ENCODE data around the gene FAN1. TPM values are rescaled to one million over a fixed set of nuclear protein-coding genes. Genes with fewer than 3 reads are reported as not detected.

Gene FAN1
- polyA plus RNA-seq, 1 of the 3 experiments (the other 2 are of a cell fraction), result 5.7 TPM

DNA sequence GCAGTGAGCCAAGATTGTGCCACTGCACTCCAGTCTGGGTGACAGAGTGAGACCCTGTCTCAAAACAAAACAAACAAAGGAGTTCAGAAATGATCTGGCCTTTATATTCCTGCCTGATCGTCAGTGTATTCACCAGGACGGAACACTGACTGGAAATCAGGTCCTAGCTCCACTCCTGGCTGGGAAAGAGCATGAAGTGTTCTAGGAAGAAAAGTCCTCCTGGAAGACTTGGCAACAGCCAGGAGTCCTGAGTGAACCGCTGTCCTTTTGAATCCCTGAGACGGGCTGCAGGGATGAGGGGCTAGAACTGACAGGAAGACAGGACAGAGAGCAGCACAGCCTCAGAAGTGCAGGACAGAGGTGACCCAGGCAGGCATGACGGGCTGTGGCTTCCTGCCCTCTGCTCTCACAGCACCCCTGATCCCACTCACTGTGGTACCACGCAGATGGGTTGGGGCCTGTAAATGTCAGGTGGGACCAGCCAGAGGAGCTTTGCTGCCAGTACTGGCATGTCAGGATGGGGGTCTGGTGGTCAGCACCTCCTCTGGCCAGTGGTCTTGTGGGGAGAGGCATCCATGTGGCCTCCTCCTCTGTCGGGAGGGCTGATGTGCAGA, 23.5 kb downstream of the FAN1 start:
- 97% methylated on average over 6 of the region's 7 CpGs for WGBS (ENCODE audit: low lambda C conversion rate)
- Histone ChIP-seq H3K36me3 (replicated peaks in 1 of 2; ENCODE audit: control insufficient read depth in 1 of 2, insufficient read depth in 2 of 2, low read length in 1 of 2) (peaks cover 17 to 59% of the 10 kb centered on the region in 2 experiments), H3K9ac (no peak overlapping the region), H3K4me2 (no peak overlapping the region), H3K9me2 (no peaks in the 10 kb centered on the region), H3K79me2 (ENCODE audit: insufficient read depth) (no peaks in the 10 kb centered on the region), H4K20me1 (ENCODE audit: insufficient read depth) (no peaks in the 10 kb centered on the region), H3K4me1 (ENCODE audit: control insufficient read depth in 1 of 2, insufficient read depth in 2 of 2, low read depth in 1 of 2, low read length in 1 of 2) (peaks cover 0 to 14% of the 10 kb centered on the region in 2 experiments; a peak in 2 of 4 replicates), H3K9me3 (no peaks in the 10 kb centered on the region), H3K27ac (ENCODE audit: low read depth in 2 of 2, low read length in 1 of 2) (no peak overlapping the region), H3K27me3 (ENCODE audit: insufficient read depth) (no peaks in the 10 kb centered on the region), H2AFZ (ENCODE audit: low read depth) (no peak overlapping the region), H3F3A (replicated peaks; ENCODE audit: insufficient read depth) (no peaks in the 10 kb centered on the region), H3K4me3 (ENCODE audit: low read depth in 2 of 2, low read length in 1 of 2) (no peak overlapping the region)
- POLR2A ChIA-PET, result no interaction called here
- CTCF ChIA-PET, result no interaction called here
- TF ChIP-seq YY1 (IDR thresholded peaks at IDR 0.05; ENCODE audit: low read depth), result no peak
- TF ChIP-seq, protein P1, sequence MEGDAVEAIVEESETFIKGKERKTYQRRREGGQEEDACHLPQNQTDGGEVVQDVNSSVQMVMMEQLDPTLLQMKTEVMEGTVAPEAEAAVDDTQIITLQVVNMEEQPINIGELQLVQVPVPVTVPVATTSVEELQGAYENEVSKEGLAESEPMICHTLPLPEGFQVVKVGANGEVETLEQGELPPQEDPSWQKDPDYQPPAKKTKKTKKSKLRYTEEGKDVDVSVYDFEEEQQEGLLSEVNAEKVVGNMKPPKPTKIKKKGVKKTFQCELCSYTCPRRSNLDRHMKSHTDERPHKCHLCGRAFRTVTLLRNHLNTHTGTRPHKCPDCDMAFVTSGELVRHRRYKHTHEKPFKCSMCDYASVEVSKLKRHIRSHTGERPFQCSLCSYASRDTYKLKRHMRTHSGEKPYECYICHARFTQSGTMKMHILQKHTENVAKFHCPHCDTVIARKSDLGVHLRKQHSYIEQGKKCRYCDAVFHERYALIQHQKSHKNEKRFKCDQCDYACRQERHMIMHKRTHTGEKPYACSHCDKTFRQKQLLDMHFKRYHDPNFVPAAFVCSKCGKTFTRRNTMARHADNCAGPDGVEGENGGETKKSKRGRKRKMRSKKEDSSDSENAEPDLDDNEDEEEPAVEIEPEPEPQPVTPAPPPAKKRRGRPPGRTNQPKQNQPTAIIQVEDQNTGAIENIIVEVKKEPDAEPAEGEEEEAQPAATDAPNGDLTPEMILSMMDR (IDR thresholded peaks at IDR 0.05), result no peak
- TF ChIP-seq SMC3 (IDR thresholded peaks at IDR 0.05; ENCODE audit: low read depth, low read length), result no peak
- TF ChIP-seq RCOR1 (IDR thresholded peaks at IDR 0.05; ENCODE audit: low read length), result no peak
- TF ChIP-seq JUND (IDR thresholded peaks at IDR 0.05), result no peak
- no peak for TF ChIP-seq TCF12 (IDR thresholded peaks at IDR 0.05)
- TF ChIP-seq, protein P2, sequence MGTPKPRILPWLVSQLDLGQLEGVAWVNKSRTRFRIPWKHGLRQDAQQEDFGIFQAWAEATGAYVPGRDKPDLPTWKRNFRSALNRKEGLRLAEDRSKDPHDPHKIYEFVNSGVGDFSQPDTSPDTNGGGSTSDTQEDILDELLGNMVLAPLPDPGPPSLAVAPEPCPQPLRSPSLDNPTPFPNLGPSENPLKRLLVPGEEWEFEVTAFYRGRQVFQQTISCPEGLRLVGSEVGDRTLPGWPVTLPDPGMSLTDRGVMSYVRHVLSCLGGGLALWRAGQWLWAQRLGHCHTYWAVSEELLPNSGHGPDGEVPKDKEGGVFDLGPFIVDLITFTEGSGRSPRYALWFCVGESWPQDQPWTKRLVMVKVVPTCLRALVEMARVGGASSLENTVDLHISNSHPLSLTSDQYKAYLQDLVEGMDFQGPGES (IDR thresholded peaks at IDR 0.05; ENCODE audit: low read depth, low read length), result no peak
- TF ChIP-seq TEAD4 (IDR thresholded peaks at IDR 0.05; ENCODE audit: borderline replicate concordance, insufficient read depth), result no peak
- no peak for TF ChIP-seq EZH2phosphoT487 (IDR thresholded peaks at IDR 0.05; ENCODE audit: borderline replicate concordance, low read depth)
- TF ChIP-seq RAD21 (IDR thresholded peaks at IDR 0.05; ENCODE audit: low read length), result no peak
- TF ChIP-seq MEF2A (IDR thresholded peaks at IDR 0.05; ENCODE audit: borderline replicate concordance, low read depth), result no peak
- TF ChIP-seq FOSL2 (IDR thresholded peaks at IDR 0.05; ENCODE audit: borderline replicate concordance, low read depth), result no peak
- no peak for TF ChIP-seq POLR2AphosphoS5 (IDR thresholded peaks at IDR 0.05; ENCODE audit: low read depth, low read length)
- TF ChIP-seq, protein P3, sequence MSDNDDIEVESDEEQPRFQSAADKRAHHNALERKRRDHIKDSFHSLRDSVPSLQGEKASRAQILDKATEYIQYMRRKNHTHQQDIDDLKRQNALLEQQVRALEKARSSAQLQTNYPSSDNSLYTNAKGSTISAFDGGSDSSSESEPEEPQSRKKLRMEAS (IDR thresholded peaks at IDR 0.05; ENCODE audit: low read depth), result no peak
- no peak for DNase-seq

DNA sequence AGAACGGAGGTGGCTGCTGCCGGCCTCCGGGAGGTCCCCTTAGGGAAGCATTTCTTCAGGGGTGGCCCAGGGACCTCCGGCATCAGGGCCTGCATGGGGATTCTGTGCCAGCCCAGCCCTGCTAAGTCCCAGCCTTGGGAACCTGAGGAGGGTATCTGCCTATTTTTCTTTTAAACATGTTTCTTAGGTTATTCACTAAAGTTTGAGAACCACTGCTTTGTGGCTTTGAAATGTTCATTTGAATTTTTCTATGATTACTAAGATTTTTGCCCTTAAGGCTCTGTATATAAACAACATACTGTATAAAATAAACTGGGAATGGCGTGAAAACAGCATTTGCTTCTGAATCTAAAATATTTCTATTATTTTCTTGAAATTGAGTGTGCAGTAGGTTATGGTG, 24.4 kb downstream of the FAN1 start:
- peaks cover 0 to 5% of the 10 kb centered on the region in 2 experiments; a peak in 1 of 4 replicates for H3K4me1 ChIP-seq (ENCODE audit: control insufficient read depth in 1 of 2, insufficient read depth in 2 of 2, low read depth in 1 of 2, low read length in 1 of 2)
- no peak overlapping the region for H3K4me2 ChIP-seq
- WGBS (ENCODE audit: low lambda C conversion rate), result 97% methylated on average over 5 of the region's 5 CpGs
- no peaks in the 10 kb centered on the region for H3K9me3 ChIP-seq
- no peaks in the 10 kb centered on the region for H3K79me2 ChIP-seq (ENCODE audit: insufficient read depth)
- H3K9ac ChIP-seq, result no peak overlapping the region
- no peak for DNase-seq
- H3K4me3 ChIP-seq (ENCODE audit: low read depth in 2 of 2, low read length in 1 of 2), result no peak overlapping the region
- no peak overlapping the region for H3K27ac ChIP-seq (ENCODE audit: low read depth in 2 of 2, low read length in 1 of 2)
- H3F3A ChIP-seq (replicated peaks; ENCODE audit: insufficient read depth), result no peaks in the 10 kb centered on the region
- H3K36me3 ChIP-seq (replicated peaks in 1 of 2; ENCODE audit: control insufficient read depth in 1 of 2, insufficient read depth in 2 of 2, low read length in 1 of 2), result peaks cover 20 to 51% of the 10 kb centered on the region in 2 experiments
- H3K27me3 ChIP-seq (ENCODE audit: insufficient read depth), result no peaks in the 10 kb centered on the region
- no peaks in the 10 kb centered on the region for H3K9me2 ChIP-seq
- no peak overlapping the region for H2AFZ ChIP-seq (ENCODE audit: low read depth)
- CTCF ChIA-PET, result no interaction called here
- POLR2A ChIA-PET, result no interaction called here
- H4K20me1 ChIP-seq (ENCODE audit: insufficient read depth), result no peaks in the 10 kb centered on the region
- TF ChIP-seq GATA2 (CRISPR knock-in tag; IDR thresholded peaks at IDR 0.05), result no peak
- no peak for TF ChIP-seq ELF1 (IDR thresholded peaks at IDR 0.05)
- no peak for TF ChIP-seq GABPA (IDR thresholded peaks at IDR 0.05; ENCODE audit: low read depth)
- TF ChIP-seq, protein P1 (IDR thresholded peaks at IDR 0.05), result no peak
- TF ChIP-seq, protein P4, sequence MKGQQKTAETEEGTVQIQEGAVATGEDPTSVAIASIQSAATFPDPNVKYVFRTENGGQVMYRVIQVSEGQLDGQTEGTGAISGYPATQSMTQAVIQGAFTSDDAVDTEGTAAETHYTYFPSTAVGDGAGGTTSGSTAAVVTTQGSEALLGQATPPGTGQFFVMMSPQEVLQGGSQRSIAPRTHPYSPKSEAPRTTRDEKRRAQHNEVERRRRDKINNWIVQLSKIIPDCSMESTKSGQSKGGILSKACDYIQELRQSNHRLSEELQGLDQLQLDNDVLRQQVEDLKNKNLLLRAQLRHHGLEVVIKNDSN (IDR thresholded peaks at IDR 0.05; ENCODE audit: borderline replicate concordance, low read depth), result no peak
- no peak for TF ChIP-seq FOXM1 (IDR thresholded peaks at IDR 0.05; ENCODE audit: low read depth)
- no peak for TF ChIP-seq SIN3A (IDR thresholded peaks at IDR 0.05; ENCODE audit: borderline replicate concordance, low read depth, low read length)
- no peak for TF ChIP-seq JUND (IDR thresholded peaks at IDR 0.05)
- no peak for TF ChIP-seq EZH2phosphoT487 (IDR thresholded peaks at IDR 0.05; ENCODE audit: borderline replicate concordance, low read depth)
- no peak for TF ChIP-seq NFIC (IDR thresholded peaks at IDR 0.05; ENCODE audit: borderline replicate concordance)
- no peak for TF ChIP-seq TCF12 (IDR thresholded peaks at IDR 0.05)
- TF ChIP-seq, protein P5, sequence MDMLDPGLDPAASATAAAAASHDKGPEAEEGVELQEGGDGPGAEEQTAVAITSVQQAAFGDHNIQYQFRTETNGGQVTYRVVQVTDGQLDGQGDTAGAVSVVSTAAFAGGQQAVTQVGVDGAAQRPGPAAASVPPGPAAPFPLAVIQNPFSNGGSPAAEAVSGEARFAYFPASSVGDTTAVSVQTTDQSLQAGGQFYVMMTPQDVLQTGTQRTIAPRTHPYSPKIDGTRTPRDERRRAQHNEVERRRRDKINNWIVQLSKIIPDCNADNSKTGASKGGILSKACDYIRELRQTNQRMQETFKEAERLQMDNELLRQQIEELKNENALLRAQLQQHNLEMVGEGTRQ (IDR thresholded peaks at IDR 0.05; ENCODE audit: borderline replicate concordance, low read depth, low read length), result no peak
